ENCODE measurements around the gene SPEM1.

Gene SPEM1

GRCh38 chr17:7438656-7439460 is 18.7 kb downstream of the SPEM1 start:
- peak overlapping the region; percentile 61 for H3K4me3 ChIP-seq (ENCODE audit: low read depth, low read length)
- DNase-seq (ENCODE audit: low read depth), result no peak

- DNase-seq (ENCODE audit: low read depth), result no peak
- peak within 1 kb of the TSS; percentile 61 for H3K4me3 ChIP-seq (ENCODE audit: low read depth, low read length)
Measured at GRCh38 chr17:7439462-7440112, 19.5 kb downstream of the SPEM1 start, which contains the start of gene FGF11. Gene FGF11, plus strand, starts transcription at chr17:7439512. Its CDS starts 109 bp downstream, at chr17:7439621.

GRCh38 chr17:7440113-7440833 is 20.1 kb downstream of the SPEM1 start:
- peak overlapping the region; percentile 61 for H3K4me3 ChIP-seq (ENCODE audit: low read depth, low read length)
- DNase-seq (ENCODE audit: low read depth), result no peak

- peak overlapping the region; percentile 61 for H3K4me3 ChIP-seq (ENCODE audit: low read depth, low read length)
- DNase-seq (ENCODE audit: low read depth), result no peak
Measured at GRCh38 chr17:7440834-7441195, 20.7 kb downstream of the SPEM1 start.

- no peak overlapping the region for H3K4me3 ChIP-seq (ENCODE audit: low read depth, low read length)
Measured at GRCh38 chr17:7441266-7441665, 21.1 kb downstream of the SPEM1 start.

GRCh38 chr17:7442142-7442541 is 22.0 kb downstream of the SPEM1 start:
- H3K4me3 ChIP-seq (ENCODE audit: low read depth, low read length), result no peak overlapping the region
- DNase-seq (ENCODE audit: low read depth), result no peak

More at GRCh38 chr17:7441266-7441665, 21.1 kb downstream of the SPEM1 start:
- DNase-seq (ENCODE audit: low read depth), result no peak

GRCh38 chr17:7443499-7444485 is 23.7 kb downstream of the SPEM1 start:
- DNase-seq (ENCODE audit: low read depth), result no peak
- H3K4me3 ChIP-seq (ENCODE audit: low read depth, low read length), result no peak overlapping the region

GRCh38 chr17:7444682-7445618 is 24.8 kb downstream of the SPEM1 start, which contains the start of gene CHRNB1:
Gene CHRNB1, plus strand, starts transcription at chr17:7445061. Its CDS starts 67 bp downstream, at chr17:7445128.
- no peak for DNase-seq (ENCODE audit: low read depth)
- H3K4me3 ChIP-seq (ENCODE audit: low read depth, low read length), result peak within 1 kb of the TSS; percentile 48

- H3K4me3 ChIP-seq (ENCODE audit: low read depth, low read length), result peak overlapping the region; percentile 48
- no peak for DNase-seq (ENCODE audit: low read depth)
Measured at GRCh38 chr17:7445619-7445968, 25.5 kb downstream of the SPEM1 start.

GRCh38 chr17:7448461-7448860 is 28.3 kb downstream of the SPEM1 start:
- no peak for DNase-seq (ENCODE audit: low read depth)
- H3K4me3 ChIP-seq (ENCODE audit: low read depth, low read length), result no peak overlapping the region

GRCh38 chr17:7459961-7460545 is 39.9 kb downstream of the SPEM1 start:
- no peak for DNase-seq (ENCODE audit: low read depth)
- no peak overlapping the region for H3K4me3 ChIP-seq (ENCODE audit: low read depth, low read length)

- no peak for DNase-seq (ENCODE audit: low read depth)
- H3K4me3 ChIP-seq (ENCODE audit: low read depth, low read length), result no peak overlapping the region
Measured at GRCh38 chr17:7460850-7461660, 40.9 kb downstream of the SPEM1 start.

GRCh38 chr17:7462474-7463371 is 42.6 kb downstream of the SPEM1 start:
- H3K4me3 ChIP-seq (ENCODE audit: low read depth, low read length), result no peak overlapping the region
- DNase-seq (ENCODE audit: low read depth), result no peak

GRCh38 chr17:7463372-7463846 is 43.3 kb downstream of the SPEM1 start:
- no peak for DNase-seq (ENCODE audit: low read depth)
- H3K4me3 ChIP-seq (ENCODE audit: low read depth, low read length), result no peak overlapping the region

GRCh38 chr17:7464081-7464480 is 44.0 kb downstream of the SPEM1 start:
- DNase-seq (ENCODE audit: low read depth), result no peak
- no peak overlapping the region for H3K4me3 ChIP-seq (ENCODE audit: low read depth, low read length)
